ENCODE measurements around the gene SP2.

Gene SP2

DNA sequence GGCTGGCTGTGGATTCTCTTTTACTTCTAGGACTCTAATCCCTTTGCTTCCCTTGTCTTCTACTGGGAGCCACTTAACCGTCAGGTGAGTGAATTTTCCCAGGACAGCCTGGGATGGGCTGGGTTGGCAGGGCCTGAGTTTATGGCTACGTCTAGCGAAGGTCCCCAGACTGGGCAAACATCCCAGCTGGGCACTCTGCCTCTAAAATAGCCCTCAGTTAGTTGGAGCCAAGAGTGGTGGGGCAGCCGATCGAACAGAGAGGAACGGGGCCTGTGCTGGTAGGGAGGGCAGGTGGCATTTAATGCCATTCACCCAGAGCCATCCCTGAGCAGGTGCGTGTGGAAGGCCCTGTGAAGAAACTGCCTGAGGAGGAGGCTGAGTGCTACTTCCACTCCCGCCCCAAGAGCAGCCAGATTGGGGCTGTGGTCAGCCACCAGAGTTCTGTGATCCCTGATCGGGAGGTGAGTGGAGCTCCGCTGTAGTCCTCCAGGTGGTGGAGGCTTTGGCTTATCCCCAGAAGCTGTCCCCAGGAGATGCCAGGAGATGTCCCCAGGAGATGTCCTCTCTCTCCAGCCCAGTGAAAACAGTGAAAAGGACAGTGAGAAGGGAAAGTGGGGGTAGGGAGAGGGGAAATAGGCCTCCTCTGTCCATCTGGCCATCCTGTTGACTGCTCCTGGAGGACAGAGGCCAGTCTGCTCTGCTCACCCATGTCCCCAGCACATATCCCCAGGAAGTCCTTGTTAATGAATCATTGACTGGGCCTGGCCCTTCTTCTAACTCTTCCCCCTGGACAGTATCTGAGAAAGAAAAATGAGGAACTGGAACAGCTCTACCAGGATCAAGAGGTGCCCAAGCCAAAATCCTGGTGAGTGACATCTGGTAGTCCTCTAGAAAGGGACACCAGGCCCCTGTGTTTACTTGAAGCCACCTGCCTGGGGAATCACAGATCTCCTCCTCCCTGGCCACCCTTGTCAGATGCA is 49.8 kb downstream of the SP2 start:
- DNase-seq (ENCODE audit: low spot score): no peak
- no CpG with 5 or more reads among the region's 10 CpGs for WGBS, 2 donors (ENCODE audit: extremely low coverage in 2 of 2, insufficient read length in 2 of 2, insufficient replicate concordance in 1 of 2)
- Histone ChIP-seq H3K9me3 (replicated peaks in 1 of 2; ENCODE audit: control insufficient read depth in 2 of 2, insufficient read depth in 1 of 2, low read depth in 1 of 2, low read length in 2 of 2) (peaks cover 0 to 1% of the 10 kb centered on the region in 2 donors), H3K23ac (ENCODE audit: low read depth, low read length, poor library complexity) (no peak overlapping the region), H4K8ac (ENCODE audit: low read depth, low read length) (no peak overlapping the region), H2AFZ (ENCODE audit: low read length) (no peak overlapping the region), H3K27me3 (ENCODE audit: control insufficient read depth in 3 of 3, insufficient read depth in 3 of 3, low read depth in 1 of 3, low read length in 3 of 3) (peaks cover 0 to 10% (median 0%) of the 10 kb centered on the region in 3 experiments), H2AK5ac (ENCODE audit: low read depth, low read length) (peak overlapping the region; percentile 38), H3K27ac (replicated peaks; ENCODE audit: low read length) (no peak overlapping the region), H3K4me1 (ENCODE audit: control insufficient read depth in 2 of 2, insufficient read depth in 1 of 2, low read depth in 1 of 2, low read length in 2 of 2) (peaks cover 8 to 13% of the 10 kb centered on the region in 2 donors), H3K4ac (ENCODE audit: low read length) (no peak overlapping the region), H3K4me3 (ENCODE audit: low read length in 2 of 2) (no peak overlapping the region), H4K91ac (ENCODE audit: low read depth, low read length, poor library complexity) (no peak overlapping the region), H2BK5ac (ENCODE audit: low read length) (no peak overlapping the region), H3K14ac (ENCODE audit: low read length) (no peak overlapping the region), H3K36me3 (replicated peaks in 1 of 2; ENCODE audit: control insufficient read depth in 2 of 2, insufficient read depth in 2 of 2, low read length in 2 of 2) (peaks cover 0 to 12% of the 10 kb centered on the region in 2 donors), H2BK15ac (ENCODE audit: low read length) (peak overlapping the region; percentile 18), H2BK12ac (ENCODE audit: low read length) (no peak overlapping the region), H3K79me1 (ENCODE audit: low read depth, low read length) (no peaks in the 10 kb centered on the region), H2BK120ac (ENCODE audit: low read depth, low read length) (no peak overlapping the region), H3K4me2 (ENCODE audit: insufficient read depth, low read length, poor library complexity, severe bottlenecking) (no peak overlapping the region), H3K18ac (ENCODE audit: low read length) (no peak overlapping the region), H3K9ac (ENCODE audit: low read depth, low read length, poor library complexity) (no peak overlapping the region)

DNA sequence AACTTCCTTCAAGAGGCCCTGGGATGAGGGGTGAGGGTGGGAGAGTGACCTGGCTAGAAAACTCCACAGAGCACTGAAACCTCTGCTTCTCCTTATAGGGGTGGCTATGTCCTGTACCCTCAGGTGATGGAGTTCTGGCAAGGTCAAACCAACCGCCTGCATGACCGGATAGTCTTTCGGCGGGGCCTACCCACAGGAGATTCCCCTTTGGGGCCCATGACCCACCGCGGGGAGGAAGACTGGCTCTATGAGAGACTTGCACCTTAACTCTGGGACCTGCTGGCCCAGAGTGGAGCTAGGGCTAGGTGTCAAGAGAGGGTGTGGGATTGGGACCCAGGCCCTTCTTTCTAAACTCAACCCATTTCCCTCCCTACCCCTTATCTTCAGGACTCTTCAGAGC is 50.5 kb downstream of the SP2 start:
- H2BK12ac ChIP-seq (ENCODE audit: low read length): no peak overlapping the region
- no peak overlapping the region for H3K4me2 ChIP-seq (ENCODE audit: insufficient read depth, low read length, poor library complexity, severe bottlenecking)
- H3K27me3 ChIP-seq (ENCODE audit: control insufficient read depth in 3 of 3, insufficient read depth in 3 of 3, low read depth in 1 of 3, low read length in 3 of 3): peaks cover 0 to 5% (median 0%) of the 10 kb centered on the region in 3 experiments
- H3K18ac ChIP-seq (ENCODE audit: low read length): peak overlapping the region; percentile 36
- H3K79me1 ChIP-seq (ENCODE audit: low read depth, low read length): no peaks in the 10 kb centered on the region
- no peak overlapping the region for H4K91ac ChIP-seq (ENCODE audit: low read depth, low read length, poor library complexity)
- H3K4ac ChIP-seq (ENCODE audit: low read length): no peak overlapping the region
- H4K8ac ChIP-seq (ENCODE audit: low read depth, low read length): no peak overlapping the region
- no peak overlapping the region for H3K4me3 ChIP-seq (ENCODE audit: low read length in 2 of 2)
- no peaks in the 10 kb centered on the region for H3K9me3 ChIP-seq (replicated peaks in 1 of 2; ENCODE audit: control insufficient read depth in 2 of 2, insufficient read depth in 1 of 2, low read depth in 1 of 2, low read length in 2 of 2)
- no peak overlapping the region for H2AFZ ChIP-seq (ENCODE audit: low read length)
- peaks cover 0 to 12% of the 10 kb centered on the region in 2 donors for H3K36me3 ChIP-seq (replicated peaks in 1 of 2; ENCODE audit: control insufficient read depth in 2 of 2, insufficient read depth in 2 of 2, low read length in 2 of 2)
- H3K14ac ChIP-seq (ENCODE audit: low read length): no peak overlapping the region
- H3K23ac ChIP-seq (ENCODE audit: low read depth, low read length, poor library complexity): no peak overlapping the region
- H2BK15ac ChIP-seq (ENCODE audit: low read length): peak overlapping the region; percentile 18
- H3K4me1 ChIP-seq (ENCODE audit: control insufficient read depth in 2 of 2, insufficient read depth in 1 of 2, low read depth in 1 of 2, low read length in 2 of 2): peaks cover 8 to 11% of the 10 kb centered on the region in 2 donors
- no CpG with 5 or more reads among the region's 6 CpGs for WGBS, 2 donors (ENCODE audit: extremely low coverage in 2 of 2, insufficient read length in 2 of 2, insufficient replicate concordance in 1 of 2)
- H3K27ac ChIP-seq (replicated peaks; ENCODE audit: low read length): no peak overlapping the region
- H3K9ac ChIP-seq (ENCODE audit: low read depth, low read length, poor library complexity): no peak overlapping the region
- no peak overlapping the region for H2BK120ac ChIP-seq (ENCODE audit: low read depth, low read length)
- H2AK5ac ChIP-seq (ENCODE audit: low read depth, low read length): peak overlapping the region; percentile 78
- H2BK5ac ChIP-seq (ENCODE audit: low read length): no peak overlapping the region
- no peak for DNase-seq (ENCODE audit: low spot score)

DNA sequence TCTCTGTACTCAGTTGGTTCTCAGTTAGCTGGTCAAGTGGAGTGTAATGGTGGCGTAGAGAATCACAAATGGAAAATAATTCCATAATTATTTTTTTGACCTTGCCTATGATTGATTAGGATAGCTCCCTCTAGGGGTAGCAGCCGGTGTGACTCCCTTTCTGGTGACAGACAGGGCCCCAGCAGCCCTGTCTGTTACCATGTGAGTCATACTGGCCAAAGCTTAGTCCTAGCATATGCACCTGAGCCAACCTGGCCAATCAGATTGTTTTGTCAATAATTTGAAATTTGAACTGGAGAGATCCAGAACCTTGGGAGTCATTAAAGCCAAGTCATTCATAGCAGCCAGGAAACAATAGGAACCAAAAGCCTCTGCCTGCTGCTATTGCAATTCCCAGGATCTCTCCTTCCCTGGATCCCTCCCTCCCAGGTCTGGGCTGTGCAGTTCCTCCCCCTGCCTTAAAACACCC is 50.9 kb downstream of the SP2 start:
- Histone ChIP-seq H3K4me3 (ENCODE audit: low read length in 2 of 2) (no peak overlapping the region), H4K91ac (ENCODE audit: low read depth, low read length, poor library complexity) (no peak overlapping the region), H3K4me1 (ENCODE audit: control insufficient read depth in 2 of 2, insufficient read depth in 1 of 2, low read depth in 1 of 2, low read length in 2 of 2) (peaks cover 7 to 9% of the 10 kb centered on the region in 2 donors), H3K18ac (ENCODE audit: low read length) (no peak overlapping the region), H3K27ac (replicated peaks; ENCODE audit: low read length) (no peak overlapping the region), H3K23ac (ENCODE audit: low read depth, low read length, poor library complexity) (no peak overlapping the region), H3K27me3 (ENCODE audit: control insufficient read depth in 3 of 3, insufficient read depth in 3 of 3, low read depth in 1 of 3, low read length in 3 of 3) (peaks cover 0 to 3% (median 0%) of the 10 kb centered on the region in 3 experiments), H2BK120ac (ENCODE audit: low read depth, low read length) (no peak overlapping the region), H3K36me3 (replicated peaks in 1 of 2; ENCODE audit: control insufficient read depth in 2 of 2, insufficient read depth in 2 of 2, low read length in 2 of 2) (peaks cover 0 to 12% of the 10 kb centered on the region in 2 donors), H3K4me2 (ENCODE audit: insufficient read depth, low read length, poor library complexity, severe bottlenecking) (no peak overlapping the region), H3K9ac (ENCODE audit: low read depth, low read length, poor library complexity) (no peak overlapping the region), H2AFZ (ENCODE audit: low read length) (no peak overlapping the region), H2BK5ac (ENCODE audit: low read length) (no peak overlapping the region), H4K8ac (ENCODE audit: low read depth, low read length) (no peak overlapping the region), H3K9me3 (replicated peaks in 1 of 2; ENCODE audit: control insufficient read depth in 2 of 2, insufficient read depth in 1 of 2, low read depth in 1 of 2, low read length in 2 of 2) (no peaks in the 10 kb centered on the region), H2BK12ac (ENCODE audit: low read length) (no peak overlapping the region), H3K14ac (ENCODE audit: low read length) (no peak overlapping the region), H3K4ac (ENCODE audit: low read length) (no peak overlapping the region), H2AK5ac (ENCODE audit: low read depth, low read length) (peak overlapping the region; percentile 78), H2BK15ac (ENCODE audit: low read length) (no peak overlapping the region), H3K79me1 (ENCODE audit: low read depth, low read length) (no peaks in the 10 kb centered on the region)
- DNase-seq (ENCODE audit: low spot score): peak; percentile 56
- WGBS, 2 donors (ENCODE audit: extremely low coverage in 2 of 2, insufficient read length in 2 of 2, insufficient replicate concordance in 1 of 2): no CpG with 5 or more reads among the region's 2 CpGs

DNA sequence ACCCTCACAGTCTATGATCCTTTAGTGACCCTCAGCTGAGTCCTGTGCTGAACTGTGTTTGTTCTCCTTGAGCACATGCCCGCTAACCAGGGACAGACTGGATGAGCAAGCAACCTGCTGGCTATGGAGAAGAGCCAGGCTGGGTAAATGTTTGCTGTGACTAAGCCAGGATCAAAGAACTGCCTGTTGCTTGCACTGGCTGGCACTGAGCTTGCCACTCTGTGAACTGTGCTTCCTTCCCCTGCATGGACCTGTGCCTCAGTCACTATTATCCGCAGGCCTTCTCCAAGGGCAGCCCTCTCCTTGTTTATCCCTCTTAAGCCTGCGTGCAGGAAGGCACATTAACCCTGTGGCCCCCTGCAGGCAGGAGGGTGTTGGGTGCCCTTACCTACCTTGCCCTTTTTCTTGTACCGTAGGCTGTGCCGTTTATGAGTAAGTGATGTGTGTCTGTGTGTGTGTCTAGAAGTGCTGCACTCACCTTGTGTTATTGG is 52.7 kb downstream of the SP2 start:
- Histone ChIP-seq H3K18ac (ENCODE audit: low read length) (peak overlapping the region; percentile 73), H2BK5ac (ENCODE audit: low read length) (no peak overlapping the region), H3K36me3 (replicated peaks in 1 of 2; ENCODE audit: control insufficient read depth in 2 of 2, insufficient read depth in 2 of 2, low read length in 2 of 2) (peaks cover 0 to 12% of the 10 kb centered on the region in 2 donors), H3K4me2 (ENCODE audit: insufficient read depth, low read length, poor library complexity, severe bottlenecking) (no peak overlapping the region), H3K14ac (ENCODE audit: low read length) (no peak overlapping the region), H3K27me3 (ENCODE audit: control insufficient read depth in 3 of 3, insufficient read depth in 3 of 3, low read depth in 1 of 3, low read length in 3 of 3) (peaks cover 0 to 3% (median 0%) of the 10 kb centered on the region in 3 experiments), H3K4me1 (ENCODE audit: control insufficient read depth in 2 of 2, insufficient read depth in 1 of 2, low read depth in 1 of 2, low read length in 2 of 2) (peaks cover 6% of the 10 kb centered on the region in 2 donors), H2AFZ (ENCODE audit: low read length) (peak overlapping the region; percentile 84), H3K79me1 (ENCODE audit: low read depth, low read length) (no peaks in the 10 kb centered on the region), H4K91ac (ENCODE audit: low read depth, low read length, poor library complexity) (no peak overlapping the region), H3K23ac (ENCODE audit: low read depth, low read length, poor library complexity) (no peak overlapping the region), H2BK15ac (ENCODE audit: low read length) (no peak overlapping the region), H2AK5ac (ENCODE audit: low read depth, low read length) (no peak overlapping the region), H3K4me3 (ENCODE audit: low read length in 2 of 2) (peak overlapping the region in 1 of 2 donors; percentile 13), H3K27ac (replicated peaks; ENCODE audit: low read length) (no peak overlapping the region), H4K8ac (ENCODE audit: low read depth, low read length) (peak overlapping the region; percentile 7), H2BK120ac (ENCODE audit: low read depth, low read length) (no peak overlapping the region), H3K9ac (ENCODE audit: low read depth, low read length, poor library complexity) (no peak overlapping the region), H3K9me3 (replicated peaks in 1 of 2; ENCODE audit: control insufficient read depth in 2 of 2, insufficient read depth in 1 of 2, low read depth in 1 of 2, low read length in 2 of 2) (no peaks in the 10 kb centered on the region), H2BK12ac (ENCODE audit: low read length) (no peak overlapping the region), H3K4ac (ENCODE audit: low read length) (no peak overlapping the region)
- no CpG with 5 or more reads among the region's 5 CpGs for WGBS, 2 donors (ENCODE audit: extremely low coverage in 2 of 2, insufficient read length in 2 of 2, insufficient replicate concordance in 1 of 2)
- DNase-seq (ENCODE audit: low spot score): no peak
